Activated T-cell treated with anti-CD3 and anti-CD28 coated beads, Interleukin-2, amount 50 U/mL, for 4 hours (primary cell): ENCODE measurements around the gene MORF4L2. TPM values are rescaled to one million over a fixed set of nuclear protein-coding genes. Genes with fewer than 3 reads are reported as not detected.

ENCODE experiments used
- ATAC-seq, 2 donors: fragments of 200-7000 bp; cut with Tn5 transposase; one replicate each; pipeline ENCODE4 v1.10.0; 2021
- DNase-seq: peaks from one replicate; pipeline ENCODE4 v3.0.0-alpha.2; 2020
- H3K27me3 Mint-ChIP-seq: one replicate; pipeline ENCODE4 v1.8.0; 2021; ENCODE audit warnings: low read depth, mixed read lengths
- H3K36me3 Mint-ChIP-seq: one replicate; pipeline ENCODE4 v1.8.0; 2022; ENCODE audit warnings: mixed read lengths; ENCODE audit not compliant: insufficient read depth
- H3K4me1 Mint-ChIP-seq: one replicate; pipeline ENCODE4 v1.8.0; 2021; ENCODE audit warnings: low read depth, mixed read lengths
- H3K4me3 Mint-ChIP-seq: one replicate; pipeline ENCODE4 v1.8.0; 2021; ENCODE audit warnings: mild to moderate bottlenecking, moderate library complexity, mixed read lengths
- H3K9me3 Mint-ChIP-seq: one replicate; pipeline ENCODE4 v1.8.0; 2021; ENCODE audit warnings: mixed read lengths
- total RNA-seq, 3 donors: library from RNA; stranded (reverse); gene quantifications; one replicate each; pipeline ENCODE4 v1.2.1, GENCODE V29; 2021

MORF4L2 gene
- total RNA-seq, 3 donors from 2014 or later, result 196 to 207 (median 204) TPM

- ATAC-seq (peak; percentile 54 to 62), DNase-seq (no peak)
- Mint-ChIP-seq H3K4me3 (peak overlapping the region; percentile 86), H3K4me1 (peaks cover 14% of the 10 kb centered on the region), H3K9me3 (no peaks in the 10 kb centered on the region), H3K27me3 (no peaks in the 10 kb centered on the region), H3K36me3 (no peaks in the 10 kb centered on the region)
Measured at GRCh38 chrX:103629318-103630170, 57.0 kb downstream of the MORF4L2 start.

- Mint-ChIP-seq H3K4me1 (peaks cover 14% of the 10 kb centered on the region), H3K36me3 (no peaks in the 10 kb centered on the region), H3K4me3 (peak within 1 kb of the TSS; percentile 86), H3K27me3 (no peaks in the 10 kb centered on the region), H3K9me3 (no peaks in the 10 kb centered on the region)
- DNase-seq, result peak; percentile 7
- peak; percentile 71 to 73 for ATAC-seq
Measured at GRCh38 chrX:103628386-103629317, 57.8 kb downstream of the MORF4L2 start, which contains the start of gene TCEAL1. TSS of gene TCEAL1 (plus strand) at chrX:103628975. CDS start at chrX:103629917, 942 bp downstream.

- H3K4me1 Mint-ChIP-seq, result peaks cover 14% of the 10 kb centered on the region
- no peak overlapping the region for H3K4me3 Mint-ChIP-seq
- no peaks in the 10 kb centered on the region for H3K27me3 Mint-ChIP-seq
- H3K36me3 Mint-ChIP-seq, result no peaks in the 10 kb centered on the region
- H3K9me3 Mint-ChIP-seq, result no peaks in the 10 kb centered on the region
- ATAC-seq (peak in 1 of 2 donors; percentile 41), DNase-seq (no peak)
Measured at GRCh38 chrX:103626855-103627254, 59.6 kb downstream of the MORF4L2 start.

Other genes with a start within 250 kb of the MORF4L2 start
- under 1 TPM in 2 of 3 donors, not detected in 1; 0.13 to 0.14 TPM for gene RAB40A, start 167.2 kb downstream of the MORF4L2 start, total RNA-seq
- gene TCEAL4, start 101.2 kb downstream of the MORF4L2 start, total RNA-seq, result 10 to 100 TPM; 10.6 to 14.7 (median 10.8) TPM
- gene TCEAL3, start 78.7 kb downstream of the MORF4L2 start, total RNA-seq, result 1 to 10 TPM; 2.5 to 4.3 (median 2.5) TPM
- 1 to 10 TPM; 5.3 to 5.5 (median 5.4) TPM for gene TCEAL1, start 57.7 kb downstream of the MORF4L2 start, total RNA-seq
- gene TMEM31, start 24.2 kb upstream of the MORF4L2 start, total RNA-seq, result not detected
- gene PLP1, start 90.1 kb upstream of the MORF4L2 start, total RNA-seq, result not detected
- gene RAB9B, start 145.6 kb upstream of the MORF4L2 start, total RNA-seq, result under 1 TPM; 0.24 to 0.30 (median 0.28) TPM